ENCODE results near the gene SMARCA2.

SMARCA2 gene

DNA sequence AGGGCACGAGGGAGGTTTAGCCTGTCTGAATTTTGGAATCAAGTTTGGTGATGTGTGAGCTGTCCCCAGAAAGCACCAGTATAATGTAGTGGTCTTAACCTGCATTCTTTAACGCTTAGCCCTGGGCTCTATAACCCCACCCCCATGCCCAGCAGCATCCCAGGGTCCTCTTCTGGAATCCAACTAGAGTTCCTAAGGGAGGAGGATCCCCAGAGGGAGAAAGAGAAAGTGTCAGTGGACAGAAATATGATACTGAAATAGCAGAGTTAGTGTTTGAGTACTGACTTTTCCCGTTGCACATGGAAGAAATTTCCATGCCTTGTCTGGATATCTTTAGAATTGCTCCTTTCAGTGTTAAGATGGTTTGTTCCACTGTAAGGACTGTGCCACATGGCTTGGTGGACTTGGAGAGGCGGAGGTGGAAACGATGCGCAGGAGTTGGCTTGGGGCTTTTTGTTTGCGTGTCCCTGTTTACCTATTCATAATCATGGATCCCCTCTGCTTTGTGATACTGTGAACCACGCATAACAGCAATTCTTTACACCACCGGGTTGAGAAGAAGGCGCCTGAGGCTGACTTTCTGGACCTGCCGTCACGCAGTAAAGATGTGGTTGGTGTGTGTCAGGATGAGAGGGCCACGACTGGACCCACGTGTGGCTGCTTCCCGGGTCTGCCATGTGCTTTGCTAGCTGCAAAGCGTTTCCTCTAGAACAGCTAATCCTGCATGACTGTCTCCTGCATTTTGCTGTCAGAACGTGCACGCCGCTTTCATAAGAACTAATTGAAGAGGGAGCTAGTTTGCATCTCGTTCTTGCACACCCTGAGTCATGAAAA lies 142.3 kb downstream of the SMARCA2 start:
- TF ChIP-seq EZH2phosphoT487 (IDR thresholded peaks at IDR 0.05; ENCODE audit: low read depth): no peak
- TF ChIP-seq, protein P1, sequence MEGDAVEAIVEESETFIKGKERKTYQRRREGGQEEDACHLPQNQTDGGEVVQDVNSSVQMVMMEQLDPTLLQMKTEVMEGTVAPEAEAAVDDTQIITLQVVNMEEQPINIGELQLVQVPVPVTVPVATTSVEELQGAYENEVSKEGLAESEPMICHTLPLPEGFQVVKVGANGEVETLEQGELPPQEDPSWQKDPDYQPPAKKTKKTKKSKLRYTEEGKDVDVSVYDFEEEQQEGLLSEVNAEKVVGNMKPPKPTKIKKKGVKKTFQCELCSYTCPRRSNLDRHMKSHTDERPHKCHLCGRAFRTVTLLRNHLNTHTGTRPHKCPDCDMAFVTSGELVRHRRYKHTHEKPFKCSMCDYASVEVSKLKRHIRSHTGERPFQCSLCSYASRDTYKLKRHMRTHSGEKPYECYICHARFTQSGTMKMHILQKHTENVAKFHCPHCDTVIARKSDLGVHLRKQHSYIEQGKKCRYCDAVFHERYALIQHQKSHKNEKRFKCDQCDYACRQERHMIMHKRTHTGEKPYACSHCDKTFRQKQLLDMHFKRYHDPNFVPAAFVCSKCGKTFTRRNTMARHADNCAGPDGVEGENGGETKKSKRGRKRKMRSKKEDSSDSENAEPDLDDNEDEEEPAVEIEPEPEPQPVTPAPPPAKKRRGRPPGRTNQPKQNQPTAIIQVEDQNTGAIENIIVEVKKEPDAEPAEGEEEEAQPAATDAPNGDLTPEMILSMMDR (IDR thresholded peaks at IDR 0.05; ENCODE audit: low read depth, low read length): no peak
- peaks cover 35% of the 10 kb centered on the region for H3K4me1 ChIP-seq (ENCODE audit: low read length)
- peaks cover 28% of the 10 kb centered on the region for H3K36me3 ChIP-seq (replicated peaks; ENCODE audit: low read depth, low read length)
- peak overlapping the region; percentile 88 for H3K4me2 ChIP-seq (ENCODE audit: low read length)
- H3K9ac ChIP-seq (ENCODE audit: low read length): peak overlapping the region; percentile 62
- H3K4me3 ChIP-seq (ENCODE audit: low read length): peak overlapping the region; percentile 79
- peak overlapping the region; percentile 62 for H3K27ac ChIP-seq (ENCODE audit: low read length)
- no peaks in the 10 kb centered on the region for H3K9me3 ChIP-seq (ENCODE audit: insufficient read depth, low read length)
- H4K20me1 ChIP-seq (ENCODE audit: insufficient read depth, low read length): peaks cover 15% of the 10 kb centered on the region
- peaks cover 90% of the 10 kb centered on the region for H3K79me2 ChIP-seq (ENCODE audit: low read length)
- no peaks in the 10 kb centered on the region for H3K27me3 ChIP-seq (ENCODE audit: low read depth, low read length)
- 0 out of 2 replicates have a peak overlapping the region, but pooled peaks have one; percentile 27 for H2AFZ ChIP-seq (ENCODE audit: low read depth, low read length)

DNA sequence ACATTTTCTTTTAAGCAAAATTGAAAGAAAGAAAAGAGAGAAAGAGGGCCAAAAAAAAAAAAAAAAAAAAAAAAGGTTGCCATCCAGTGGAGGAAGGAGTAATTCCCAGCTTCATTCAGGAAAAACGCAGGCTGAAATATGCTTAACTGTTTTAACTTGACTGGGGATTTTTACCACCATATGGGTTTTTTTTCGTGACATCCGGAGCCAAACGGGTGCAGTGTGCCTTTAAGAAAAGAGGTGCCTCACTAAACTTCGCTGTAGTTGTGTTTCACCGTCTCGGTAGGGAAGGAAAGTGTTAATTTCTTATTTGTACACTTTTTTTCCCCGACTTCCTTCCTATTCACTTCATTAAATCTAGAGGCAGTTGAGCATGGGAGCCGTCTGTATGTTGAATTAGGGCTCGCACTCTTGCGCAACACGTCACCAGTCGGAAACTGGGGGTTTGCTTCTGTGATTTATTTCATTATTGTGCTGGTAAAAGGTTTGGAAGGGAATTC lies 143.0 kb downstream of the SMARCA2 start:
- Histone ChIP-seq H3K9ac (ENCODE audit: low read length) (peak overlapping the region; percentile 62), H4K20me1 (ENCODE audit: insufficient read depth, low read length) (peaks cover 15% of the 10 kb centered on the region), H3K36me3 (replicated peaks; ENCODE audit: low read depth, low read length) (peaks cover 33% of the 10 kb centered on the region), H2AFZ (ENCODE audit: low read depth, low read length) (peak overlapping the region; percentile 23; the same call in 1 of the 2 replicates), H3K9me3 (ENCODE audit: insufficient read depth, low read length) (no peaks in the 10 kb centered on the region), H3K27ac (ENCODE audit: low read length) (peak overlapping the region; percentile 62), H3K27me3 (ENCODE audit: low read depth, low read length) (no peaks in the 10 kb centered on the region), H3K79me2 (ENCODE audit: low read length) (peaks cover 91% of the 10 kb centered on the region), H3K4me2 (ENCODE audit: low read length) (peak overlapping the region; percentile 88), H3K4me3 (ENCODE audit: low read length) (peak overlapping the region; percentile 79), H3K4me1 (ENCODE audit: low read length) (peaks cover 35% of the 10 kb centered on the region)
- no peak for TF ChIP-seq EZH2phosphoT487 (IDR thresholded peaks at IDR 0.05; ENCODE audit: low read depth)
- TF ChIP-seq, protein P1 (IDR thresholded peaks at IDR 0.05; ENCODE audit: low read depth, low read length): no peak

DNA sequence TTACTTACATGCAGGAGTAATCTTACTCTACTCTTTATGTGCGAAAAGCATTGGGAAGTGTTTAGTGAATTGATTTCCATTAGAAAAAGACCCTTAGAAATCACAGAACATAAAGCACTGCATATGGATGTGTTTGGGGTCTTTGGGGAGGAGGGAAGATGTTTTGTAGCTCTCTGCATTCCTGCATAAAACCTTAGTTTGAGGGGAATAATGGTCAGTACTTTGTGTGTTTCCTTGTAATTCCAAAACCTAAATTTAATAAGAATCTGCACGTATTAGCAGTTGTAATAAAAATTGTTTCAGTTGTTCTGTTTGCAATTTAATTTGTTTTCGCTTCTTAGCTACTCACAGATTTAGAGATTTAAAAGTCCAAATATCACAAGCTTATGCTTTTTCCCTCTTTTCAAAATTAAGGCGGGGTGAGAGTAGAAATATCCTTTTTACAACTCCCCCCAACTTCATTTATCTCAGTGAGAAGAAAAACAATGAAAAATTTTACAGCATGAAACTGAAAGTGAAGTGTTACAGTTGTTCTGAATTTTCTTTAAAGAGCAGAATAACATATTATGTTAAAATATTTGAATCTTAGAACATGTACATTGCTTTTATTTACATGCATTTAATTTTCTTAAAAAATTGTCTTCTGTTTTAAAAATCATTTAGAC lies 143.8 kb downstream of the SMARCA2 start:
- no peaks in the 10 kb centered on the region for H3K27me3 ChIP-seq (ENCODE audit: low read depth, low read length)
- no peaks in the 10 kb centered on the region for H3K9me3 ChIP-seq (ENCODE audit: insufficient read depth, low read length)
- H3K4me2 ChIP-seq (ENCODE audit: low read length): peak overlapping the region; percentile 88
- H4K20me1 ChIP-seq (ENCODE audit: insufficient read depth, low read length): peaks cover 12% of the 10 kb centered on the region
- no peak overlapping the region for H2AFZ ChIP-seq (ENCODE audit: low read depth, low read length)
- TF ChIP-seq, protein P1 (IDR thresholded peaks at IDR 0.05; ENCODE audit: low read depth, low read length): no peak
- TF ChIP-seq EZH2phosphoT487 (IDR thresholded peaks at IDR 0.05; ENCODE audit: low read depth): no peak
- peaks cover 35% of the 10 kb centered on the region for H3K4me1 ChIP-seq (ENCODE audit: low read length)
- H3K4me3 ChIP-seq (ENCODE audit: low read length): peak overlapping the region; percentile 79
- H3K79me2 ChIP-seq (ENCODE audit: low read length): peaks cover 91% of the 10 kb centered on the region
- H3K36me3 ChIP-seq (replicated peaks; ENCODE audit: low read depth, low read length): peaks cover 34% of the 10 kb centered on the region
- peak overlapping the region; percentile 62 for H3K27ac ChIP-seq (ENCODE audit: low read length)
- H3K9ac ChIP-seq (ENCODE audit: low read length): peak overlapping the region; percentile 62

Measured in OCI-LY3 (cell line).